ENCODE results near the gene ALKBH3. TPM values are rescaled to one million over a fixed set of nuclear protein-coding genes. Genes with fewer than 3 reads are reported as not detected.
A peak's percentile ranks its signal among the peaks of the same experiment; 100 is the strongest.

ALKBH3 gene
- total RNA-seq, 2 donors from 2014 or later, result 26.5 to 42.4 TPM

DNA sequence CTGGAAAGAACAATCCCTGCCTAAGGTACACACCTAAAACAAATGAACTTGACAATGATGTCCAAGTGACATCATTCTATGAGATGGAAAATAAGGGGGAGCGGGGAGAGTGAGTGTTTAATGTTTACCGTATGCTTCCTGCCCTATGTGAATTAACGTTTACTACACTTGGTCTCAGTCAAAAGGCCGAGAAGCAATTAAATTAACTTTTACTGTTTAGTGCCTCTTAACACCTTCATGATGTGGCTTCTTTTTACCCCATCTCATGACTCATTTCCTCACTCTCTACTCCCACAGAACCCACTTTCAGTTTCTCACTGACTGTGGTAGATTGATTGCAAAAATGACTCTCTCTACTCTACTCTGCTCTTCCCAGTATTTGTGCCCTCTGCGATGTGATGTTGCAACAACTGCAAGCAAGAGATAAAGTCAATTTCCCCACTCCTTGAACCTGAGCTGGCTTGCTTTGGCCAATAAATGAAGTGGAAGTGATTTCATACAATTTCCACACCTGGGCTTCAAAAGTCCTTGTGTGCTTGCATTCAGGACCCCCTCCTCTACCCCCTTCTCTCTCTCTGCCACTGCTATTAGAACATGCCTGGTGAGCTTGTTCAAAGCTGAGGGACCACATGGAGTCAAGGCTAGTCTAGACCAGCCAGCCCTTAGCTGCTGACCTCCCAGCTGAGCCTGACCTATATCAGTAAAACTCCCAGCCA, 11.6 kb upstream of the ALKBH3 start:
- Mint-ChIP-seq H3K9me3 (no peaks in the 10 kb centered on the region), H3K4me1 (peaks cover 4% of the 10 kb centered on the region), H3K36me3 (ENCODE audit: low read depth) (no peaks in the 10 kb centered on the region), H3K4me3 (peak overlapping the region; percentile 4), H3K27me3 (peaks cover 29% of the 10 kb centered on the region), H3K27ac (peak overlapping the region; percentile 10)
- ATAC-seq (replicated peaks), result peak; percentile 98

DNA sequence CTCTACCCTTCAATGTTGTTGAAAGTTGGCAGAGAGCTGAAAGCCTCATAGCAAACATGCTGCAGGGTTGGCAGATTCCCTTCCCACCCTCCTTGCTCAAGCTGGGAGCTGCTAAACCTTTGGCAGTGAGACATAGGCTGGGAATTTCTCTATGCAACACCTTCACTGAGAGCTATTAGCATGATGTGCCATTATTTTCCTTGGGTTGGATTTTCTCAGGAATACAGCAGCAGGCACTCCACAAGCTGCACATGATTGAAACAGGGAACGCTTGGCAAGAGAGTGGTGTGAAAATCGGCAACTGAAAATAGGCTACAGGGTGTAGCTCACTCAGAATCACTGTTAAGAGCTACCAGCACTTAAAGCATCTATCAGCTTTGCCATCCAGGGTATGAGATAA, 9.6 kb upstream of the ALKBH3 start:
- Mint-ChIP-seq H3K4me3 (no peak overlapping the region), H3K4me1 (peaks cover 4% of the 10 kb centered on the region), H3K36me3 (ENCODE audit: low read depth) (no peaks in the 10 kb centered on the region), H3K27ac (no peak overlapping the region), H3K9me3 (no peaks in the 10 kb centered on the region), H3K27me3 (peaks cover 33% of the 10 kb centered on the region)
- no peak for ATAC-seq (replicated peaks)

- Mint-ChIP-seq H3K27ac (no peak overlapping the region), H3K9me3 (no peaks in the 10 kb centered on the region), H3K36me3 (ENCODE audit: low read depth) (no peaks in the 10 kb centered on the region), H3K4me1 (no peaks in the 10 kb centered on the region), H3K27me3 (peaks cover 28% of the 10 kb centered on the region), H3K4me3 (no peak overlapping the region)
- no peak for ATAC-seq (replicated peaks)
These were observed 7.6 kb upstream of the ALKBH3 start for GRCh38 chr11:43872995-43873394.

GRCh38 chr11:43874078-43874477, 6.6 kb upstream of the ALKBH3 start:
- no peak overlapping the region for H3K27ac Mint-ChIP-seq
- H3K4me1 Mint-ChIP-seq, result no peaks in the 10 kb centered on the region
- no peak for ATAC-seq (replicated peaks)
- no peak overlapping the region for H3K4me3 Mint-ChIP-seq
- no peaks in the 10 kb centered on the region for H3K36me3 Mint-ChIP-seq (ENCODE audit: low read depth)
- no peaks in the 10 kb centered on the region for H3K9me3 Mint-ChIP-seq
- H3K27me3 Mint-ChIP-seq, result peaks cover 33% of the 10 kb centered on the region

DNA sequence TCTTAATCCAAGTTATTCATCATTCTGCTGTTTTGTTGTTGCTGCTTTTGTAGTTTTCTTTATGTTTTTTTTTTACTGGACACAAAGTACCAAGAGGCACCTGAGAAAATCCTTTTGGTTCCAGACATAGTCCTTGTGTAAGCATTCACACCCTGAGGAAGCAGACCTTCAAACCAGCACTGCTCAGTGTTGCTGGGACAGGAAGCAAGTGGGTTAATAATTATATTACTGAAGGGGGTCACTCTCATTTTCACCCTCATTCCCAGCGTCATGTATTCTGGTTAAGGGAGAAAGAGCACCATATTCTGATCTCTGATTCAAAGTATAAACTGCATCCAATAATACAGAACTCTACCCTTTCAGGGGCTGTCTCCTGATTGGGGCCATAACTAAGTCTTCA, 5.9 kb upstream of the ALKBH3 start:
- no peaks in the 10 kb centered on the region for H3K4me1 Mint-ChIP-seq
- H3K4me3 Mint-ChIP-seq, result no peak overlapping the region
- no peaks in the 10 kb centered on the region for H3K9me3 Mint-ChIP-seq
- no peak overlapping the region for H3K27ac Mint-ChIP-seq
- no peaks in the 10 kb centered on the region for H3K36me3 Mint-ChIP-seq (ENCODE audit: low read depth)
- ATAC-seq (replicated peaks), result no peak
- H3K27me3 Mint-ChIP-seq, result peaks cover 33% of the 10 kb centered on the region

- Mint-ChIP-seq H3K4me1 (peaks cover 11% of the 10 kb centered on the region), H3K4me3 (peak overlapping the region; percentile 86), H3K36me3 (ENCODE audit: low read depth) (peaks cover 35% of the 10 kb centered on the region), H3K9me3 (no peaks in the 10 kb centered on the region), H3K27me3 (peaks cover 5% of the 10 kb centered on the region), H3K27ac (peak overlapping the region; percentile 78)
- ATAC-seq (replicated peaks), result no peak
These were observed 617 bp upstream of the ALKBH3 start for GRCh38 chr11:43879789-43880639.

GRCh38 chr11:43892851-43893250, 12.2 kb downstream of the ALKBH3 start:
- no peak for ATAC-seq (replicated peaks)
- Mint-ChIP-seq H3K36me3 (ENCODE audit: low read depth) (peaks cover 98% of the 10 kb centered on the region), H3K9me3 (no peaks in the 10 kb centered on the region), H3K4me3 (no peak overlapping the region), H3K27ac (no peak overlapping the region), H3K4me1 (peaks cover 4% of the 10 kb centered on the region), H3K27me3 (no peaks in the 10 kb centered on the region)

DNA sequence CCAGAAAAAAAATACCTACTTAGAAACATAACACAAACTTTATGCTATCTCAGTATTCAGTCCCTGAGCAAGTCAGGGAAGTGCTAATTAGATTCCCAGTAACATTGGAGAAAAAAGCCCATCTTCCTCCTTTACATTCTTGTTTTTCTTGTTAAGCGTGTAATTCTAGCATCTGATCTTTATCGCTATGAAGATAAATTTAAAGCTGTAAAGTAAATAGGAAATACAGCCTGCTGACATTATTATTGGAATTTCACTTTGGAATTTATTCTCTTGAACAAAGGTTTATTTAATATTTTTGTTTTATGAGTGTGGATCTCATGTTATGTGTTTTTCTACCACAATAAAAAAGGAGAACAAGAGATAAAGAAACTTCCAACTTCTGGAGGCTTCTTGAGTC, 13.9 kb downstream of the ALKBH3 start:
- H3K4me1 Mint-ChIP-seq, result peaks cover 4% of the 10 kb centered on the region
- peaks cover 98% of the 10 kb centered on the region for H3K36me3 Mint-ChIP-seq (ENCODE audit: low read depth)
- no peaks in the 10 kb centered on the region for H3K27me3 Mint-ChIP-seq
- H3K4me3 Mint-ChIP-seq, result no peak overlapping the region
- no peaks in the 10 kb centered on the region for H3K9me3 Mint-ChIP-seq
- H3K27ac Mint-ChIP-seq, result no peak overlapping the region
- ATAC-seq (replicated peaks), result no peak

GRCh38 chr11:43895601-43896000, 15.0 kb downstream of the ALKBH3 start:
- Mint-ChIP-seq H3K27ac (no peak overlapping the region), H3K27me3 (no peaks in the 10 kb centered on the region), H3K9me3 (no peaks in the 10 kb centered on the region), H3K4me3 (no peak overlapping the region), H3K4me1 (no peaks in the 10 kb centered on the region), H3K36me3 (ENCODE audit: low read depth) (peaks cover 95% of the 10 kb centered on the region)
- no peak for ATAC-seq (replicated peaks)

GRCh38 chr11:43898574-43898973, 17.9 kb downstream of the ALKBH3 start:
- Mint-ChIP-seq H3K9me3 (no peaks in the 10 kb centered on the region), H3K27ac (no peak overlapping the region), H3K27me3 (no peaks in the 10 kb centered on the region), H3K4me3 (no peak overlapping the region), H3K36me3 (ENCODE audit: low read depth) (peaks cover 96% of the 10 kb centered on the region), H3K4me1 (no peaks in the 10 kb centered on the region)
- no peak for ATAC-seq (replicated peaks)

DNA sequence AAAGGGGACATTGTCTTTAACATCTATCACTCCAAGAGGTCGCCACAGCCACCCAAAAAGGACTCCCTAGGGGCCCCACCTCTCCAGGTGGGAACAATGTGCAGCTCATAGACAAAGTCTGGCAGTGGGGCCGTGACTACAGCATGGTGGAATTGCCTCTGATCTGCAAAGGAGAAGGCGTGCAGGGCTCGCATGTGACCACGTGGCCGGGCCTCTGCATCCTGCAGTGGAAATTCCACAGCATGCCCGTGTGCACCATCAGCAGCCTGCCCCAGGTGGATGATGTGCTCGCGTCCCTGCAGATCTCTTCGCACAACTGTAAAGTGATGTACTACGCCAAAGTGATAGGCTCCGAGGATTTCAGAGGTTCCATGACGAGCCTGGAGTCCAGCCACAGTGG, 18.5 kb downstream of the ALKBH3 start:
- Mint-ChIP-seq H3K4me3 (no peak overlapping the region), H3K4me1 (no peaks in the 10 kb centered on the region), H3K9me3 (no peaks in the 10 kb centered on the region), H3K36me3 (ENCODE audit: low read depth) (peaks cover 96% of the 10 kb centered on the region), H3K27ac (no peak overlapping the region), H3K27me3 (no peaks in the 10 kb centered on the region)
- no peak for ATAC-seq (replicated peaks)

- Mint-ChIP-seq H3K36me3 (ENCODE audit: low read depth) (peaks cover 93% of the 10 kb centered on the region), H3K27me3 (no peaks in the 10 kb centered on the region), H3K9me3 (no peaks in the 10 kb centered on the region), H3K4me3 (no peak overlapping the region), H3K27ac (no peak overlapping the region), H3K4me1 (no peaks in the 10 kb centered on the region)
- ATAC-seq (replicated peaks), result no peak
These were observed 20.9 kb downstream of the ALKBH3 start for GRCh38 chr11:43901551-43901950.

GRCh38 chr11:43903078-43903477, 22.4 kb downstream of the ALKBH3 start:
- H3K27me3 Mint-ChIP-seq, result no peaks in the 10 kb centered on the region
- no peak for ATAC-seq (replicated peaks)
- H3K36me3 Mint-ChIP-seq (ENCODE audit: low read depth), result peaks cover 92% of the 10 kb centered on the region
- no peaks in the 10 kb centered on the region for H3K9me3 Mint-ChIP-seq
- H3K27ac Mint-ChIP-seq, result no peak overlapping the region
- H3K4me3 Mint-ChIP-seq, result no peak overlapping the region
- peaks cover 12% of the 10 kb centered on the region for H3K4me1 Mint-ChIP-seq

- Mint-ChIP-seq H3K4me3 (no peak overlapping the region), H3K9me3 (no peaks in the 10 kb centered on the region), H3K4me1 (peaks cover 12% of the 10 kb centered on the region), H3K27me3 (no peaks in the 10 kb centered on the region), H3K36me3 (ENCODE audit: low read depth) (peaks cover 92% of the 10 kb centered on the region), H3K27ac (no peak overlapping the region)
- no peak for ATAC-seq (replicated peaks)
These were observed 23.3 kb downstream of the ALKBH3 start for GRCh38 chr11:43903969-43904368.
